SU-DHL-6 (cell line): ENCODE data around the gene ZNF469.

Source experiments
- EZH2phosphoT487 ChIP-seq: fragments of 200-600 bp; sonication (generic), shearing (Covaris generic); conservative IDR thresholded peaks from 2 replicates; pipeline ENCODE4 v1.6.1; 2018; ENCODE audit warnings: mild to moderate bottlenecking, antibody characterized with exemption, low read length, moderate library complexity, mixed read lengths
- TF ChIP-seq, protein P1 (sequence below): fragments of 200-600 bp; sonication (generic); IDR thresholded peaks from one replicate; pipeline ENCODE4 v1.5.1; 2017; ENCODE audit warnings: antibody characterized with exemption, mild to moderate bottlenecking, low read length, moderate library complexity; ENCODE audit not compliant: insufficient read depth, poor library complexity, severe bottlenecking

DNA sequence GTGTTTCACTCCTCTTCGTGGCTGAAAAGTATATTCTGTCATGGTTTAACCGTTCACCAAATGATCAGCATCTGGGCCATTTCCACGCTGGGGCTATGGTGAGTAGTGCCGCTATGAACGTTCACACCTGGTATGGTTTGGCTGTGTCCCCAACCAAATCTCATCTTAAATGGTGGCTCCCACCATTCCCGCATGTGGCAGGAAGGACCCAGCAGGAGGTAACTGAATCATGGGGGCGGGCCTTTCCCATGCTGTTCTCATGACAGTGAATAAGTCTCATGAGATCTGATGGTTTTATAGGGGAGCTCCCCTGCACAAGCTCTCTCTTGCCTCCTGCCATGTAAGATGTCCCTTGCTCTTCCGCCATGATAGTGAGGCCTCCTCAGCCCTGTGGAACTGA is 45.7 kb upstream of the ZNF469 start:
- TF ChIP-seq EZH2phosphoT487, result no peak
- TF ChIP-seq, protein P1, sequence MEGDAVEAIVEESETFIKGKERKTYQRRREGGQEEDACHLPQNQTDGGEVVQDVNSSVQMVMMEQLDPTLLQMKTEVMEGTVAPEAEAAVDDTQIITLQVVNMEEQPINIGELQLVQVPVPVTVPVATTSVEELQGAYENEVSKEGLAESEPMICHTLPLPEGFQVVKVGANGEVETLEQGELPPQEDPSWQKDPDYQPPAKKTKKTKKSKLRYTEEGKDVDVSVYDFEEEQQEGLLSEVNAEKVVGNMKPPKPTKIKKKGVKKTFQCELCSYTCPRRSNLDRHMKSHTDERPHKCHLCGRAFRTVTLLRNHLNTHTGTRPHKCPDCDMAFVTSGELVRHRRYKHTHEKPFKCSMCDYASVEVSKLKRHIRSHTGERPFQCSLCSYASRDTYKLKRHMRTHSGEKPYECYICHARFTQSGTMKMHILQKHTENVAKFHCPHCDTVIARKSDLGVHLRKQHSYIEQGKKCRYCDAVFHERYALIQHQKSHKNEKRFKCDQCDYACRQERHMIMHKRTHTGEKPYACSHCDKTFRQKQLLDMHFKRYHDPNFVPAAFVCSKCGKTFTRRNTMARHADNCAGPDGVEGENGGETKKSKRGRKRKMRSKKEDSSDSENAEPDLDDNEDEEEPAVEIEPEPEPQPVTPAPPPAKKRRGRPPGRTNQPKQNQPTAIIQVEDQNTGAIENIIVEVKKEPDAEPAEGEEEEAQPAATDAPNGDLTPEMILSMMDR, result no peak
